ENCODE results near the gene S100A14. TPM values are rescaled to one million over a fixed set of nuclear protein-coding genes. Genes with fewer than 3 reads are reported as not detected.

S100A14 gene
- total and polyA plus RNA-seq, 7 donors, result 0.22 to 0.48 (median 0.38) TPM; not detected in 3

DNA sequence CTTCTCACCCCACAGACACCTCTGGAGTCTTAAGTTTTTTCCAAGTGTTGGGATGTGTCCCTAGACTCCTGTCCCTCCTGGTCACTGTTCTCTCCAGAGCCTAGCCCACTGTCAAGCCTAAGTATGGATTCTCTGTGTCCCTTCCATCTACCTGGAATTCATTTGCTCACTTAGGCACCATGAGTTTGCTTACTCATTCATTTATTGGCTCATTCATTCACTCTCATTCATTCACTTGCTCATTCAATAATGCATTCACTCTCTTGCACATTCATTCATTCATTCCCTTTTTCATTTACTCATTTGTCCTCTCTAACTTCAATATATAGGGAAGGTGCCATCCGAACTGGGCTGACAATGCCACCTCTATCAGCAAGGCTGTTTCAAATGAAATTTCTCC is 4.8 kb downstream of the S100A14 start:
- Histone ChIP-seq H3K27ac (peak overlapping the region; percentile 81), H3K9me3 (no peaks in the 10 kb centered on the region), H3K4me3 (peak overlapping the region; percentile 65), H3K4me1 (peaks cover 27% of the 10 kb centered on the region), H3K36me3 (ENCODE audit: insufficient read depth in 1 of 2, low read depth in 1 of 2) (peaks cover 0 to 16% of the 10 kb centered on the region in 2 donors), H3K27me3 (ENCODE audit: insufficient read depth in 3 of 3, low read length in 2 of 3) (no peaks in the 10 kb centered on the region)
- ATAC-seq, result no peak
- no peak for DNase-seq
- intact Hi-C loops (cut with DNase I), result no loop called here
- TF ChIP-seq, protein P1, sequence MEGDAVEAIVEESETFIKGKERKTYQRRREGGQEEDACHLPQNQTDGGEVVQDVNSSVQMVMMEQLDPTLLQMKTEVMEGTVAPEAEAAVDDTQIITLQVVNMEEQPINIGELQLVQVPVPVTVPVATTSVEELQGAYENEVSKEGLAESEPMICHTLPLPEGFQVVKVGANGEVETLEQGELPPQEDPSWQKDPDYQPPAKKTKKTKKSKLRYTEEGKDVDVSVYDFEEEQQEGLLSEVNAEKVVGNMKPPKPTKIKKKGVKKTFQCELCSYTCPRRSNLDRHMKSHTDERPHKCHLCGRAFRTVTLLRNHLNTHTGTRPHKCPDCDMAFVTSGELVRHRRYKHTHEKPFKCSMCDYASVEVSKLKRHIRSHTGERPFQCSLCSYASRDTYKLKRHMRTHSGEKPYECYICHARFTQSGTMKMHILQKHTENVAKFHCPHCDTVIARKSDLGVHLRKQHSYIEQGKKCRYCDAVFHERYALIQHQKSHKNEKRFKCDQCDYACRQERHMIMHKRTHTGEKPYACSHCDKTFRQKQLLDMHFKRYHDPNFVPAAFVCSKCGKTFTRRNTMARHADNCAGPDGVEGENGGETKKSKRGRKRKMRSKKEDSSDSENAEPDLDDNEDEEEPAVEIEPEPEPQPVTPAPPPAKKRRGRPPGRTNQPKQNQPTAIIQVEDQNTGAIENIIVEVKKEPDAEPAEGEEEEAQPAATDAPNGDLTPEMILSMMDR (IDR thresholded peaks at IDR 0.05), result no peak
- 77 to 83% (median 79%) methylated on average over 1 of the region's 1 CpG for WGBS, 3 donors

DNA sequence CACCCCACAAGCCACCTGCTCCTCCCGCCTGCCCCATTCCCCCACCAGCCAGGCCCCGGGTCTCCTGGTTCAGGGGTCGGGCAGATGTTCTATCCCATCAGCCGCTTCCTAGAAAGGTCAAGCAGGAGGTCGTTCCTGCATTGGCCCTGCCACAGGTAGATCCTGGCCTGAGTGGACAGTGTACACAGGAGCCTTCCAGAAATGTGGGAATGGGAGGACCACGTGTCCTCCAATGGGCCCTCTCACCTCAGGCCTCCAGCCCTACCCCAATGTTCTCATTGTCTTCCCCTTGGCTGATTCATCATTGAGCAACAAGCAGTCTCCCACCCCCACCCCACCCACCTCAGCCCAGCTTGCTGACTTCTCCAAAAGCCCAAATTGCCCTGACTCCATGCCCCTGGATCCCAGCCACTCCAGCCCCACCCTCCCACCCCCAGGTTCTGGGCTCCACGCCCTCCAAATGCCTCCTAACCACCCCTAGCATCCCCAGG is 5.3 kb downstream of the S100A14 start:
- no peak overlapping the region for H3K4me3 ChIP-seq
- peaks cover 0 to 21% of the 10 kb centered on the region in 2 donors for H3K36me3 ChIP-seq (ENCODE audit: insufficient read depth in 1 of 2, low read depth in 1 of 2)
- TF ChIP-seq, protein P1 (IDR thresholded peaks at IDR 0.05), result no peak
- ATAC-seq, result no peak
- peak overlapping the region; percentile 81 for H3K27ac ChIP-seq
- DNase-seq, result no peak
- peaks cover 27% of the 10 kb centered on the region for H3K4me1 ChIP-seq
- H3K9me3 ChIP-seq, result no peaks in the 10 kb centered on the region
- H3K27me3 ChIP-seq (ENCODE audit: insufficient read depth in 3 of 3, low read length in 2 of 3), result no peaks in the 10 kb centered on the region
- WGBS, 3 donors, result 79 to 85% (median 85%) methylated on average over 7 of the region's 7 CpGs
- intact Hi-C loops (cut with DNase I), result no loop called here

- Histone ChIP-seq H3K27me3 (ENCODE audit: insufficient read depth in 3 of 3, low read length in 2 of 3) (no peaks in the 10 kb centered on the region), H3K27ac (peak overlapping the region; percentile 81), H3K4me1 (peaks cover 27% of the 10 kb centered on the region), H3K4me3 (no peak overlapping the region), H3K9me3 (no peaks in the 10 kb centered on the region), H3K36me3 (ENCODE audit: insufficient read depth in 1 of 2, low read depth in 1 of 2) (peaks cover 0 to 25% of the 10 kb centered on the region in 2 donors)
- TF ChIP-seq, protein P1 (IDR thresholded peaks at IDR 0.05), result no peak
- peak in 1 of 2 donors; percentile 43 for DNase-seq
- peak; percentile 37 to 58 (median 42) for ATAC-seq
- intact Hi-C loops (cut with DNase I), result no loop called here
- 57 to 74% (median 60%) methylated on average over 4 of the region's 4 CpGs for WGBS, 3 donors
Measured at GRCh38 chr1:153610334-153610733, 5.8 kb downstream of the S100A14 start.

DNA sequence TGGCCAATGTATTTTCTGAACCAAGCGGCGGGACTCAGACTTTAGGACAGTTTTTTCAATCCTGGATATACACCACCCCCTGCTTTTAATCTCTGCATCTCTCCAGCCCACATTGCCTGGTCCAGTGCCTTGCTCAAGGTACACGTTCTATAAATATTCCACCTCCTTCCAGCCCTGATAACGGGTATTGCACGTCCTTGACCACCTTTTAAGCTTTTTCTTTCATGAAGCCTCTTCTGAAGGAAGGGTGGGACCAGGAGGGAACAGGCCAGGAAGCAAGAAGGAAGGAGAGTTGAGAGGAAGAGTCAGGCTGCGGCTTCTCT is 6.6 kb downstream of the S100A14 start:
- DNase-seq (no peak), ATAC-seq (no peak)
- peak overlapping the region; percentile 66 for H3K4me3 ChIP-seq
- intact Hi-C loops (cut with DNase I), result no loop called here
- TF ChIP-seq, protein P1 (IDR thresholded peaks at IDR 0.05), result no peak
- peaks cover 27% of the 10 kb centered on the region for H3K4me1 ChIP-seq
- no peaks in the 10 kb centered on the region for H3K27me3 ChIP-seq (ENCODE audit: insufficient read depth in 3 of 3, low read length in 2 of 3)
- 49 to 70% (median 61%) methylated on average over 6 of the region's 6 CpGs for WGBS, 3 donors
- peaks cover 0 to 29% of the 10 kb centered on the region in 2 donors for H3K36me3 ChIP-seq (ENCODE audit: insufficient read depth in 1 of 2, low read depth in 1 of 2)
- no peaks in the 10 kb centered on the region for H3K9me3 ChIP-seq
- H3K27ac ChIP-seq, result peak overlapping the region; percentile 81
